Adrenal gland (tissue), 5 donors: ENCODE results near the gene FMN2.

Experiments used
- CTCF ChIP-seq, 6 experiments: fragments of 450-650 bp in 4 of 6; fragments of 200-600 bp in 2 of 6; sonication (generic) in 1 of 6; IDR thresholded peaks; 1 replicate in 5 of 6; 2 replicates in 1 of 6; pipeline versions ENCODE4 v1.5.1 to v1.8.0; 2016 to 2021; ENCODE audit warnings: antibody characterized with exemption in 6 of 6, mild to moderate bottlenecking in 2 of 6, moderate library complexity in 1 of 6
- POLR2A ChIP-seq, 2 donors: fragments of 450-650 bp; IDR thresholded peaks; one replicate each; pipeline ENCODE4 v1.6.1; 2017; ENCODE audit warnings: antibody characterized with exemption in 2 of 2, mild to moderate bottlenecking in 2 of 2, moderate library complexity in 1 of 2
- donor health status: DM: no; HTN: no; CAD: no.

- TF ChIP-seq CTCF (IDR thresholded peaks at IDR 0.05), result no peak
- TF ChIP-seq POLR2A (IDR thresholded peaks at IDR 0.05), result no peak
Measured at GRCh38 chr1:240070188-240070587, 21.5 kb upstream of the FMN2 start.
